ENCODE results near the gene WDFY1.
"Not testable (repeated sequence)": the region's sequence is repeated elsewhere in the genome, so short reads cannot be mapped to it uniquely, and the experiment has no call there.

WDFY1 gene

DNA sequence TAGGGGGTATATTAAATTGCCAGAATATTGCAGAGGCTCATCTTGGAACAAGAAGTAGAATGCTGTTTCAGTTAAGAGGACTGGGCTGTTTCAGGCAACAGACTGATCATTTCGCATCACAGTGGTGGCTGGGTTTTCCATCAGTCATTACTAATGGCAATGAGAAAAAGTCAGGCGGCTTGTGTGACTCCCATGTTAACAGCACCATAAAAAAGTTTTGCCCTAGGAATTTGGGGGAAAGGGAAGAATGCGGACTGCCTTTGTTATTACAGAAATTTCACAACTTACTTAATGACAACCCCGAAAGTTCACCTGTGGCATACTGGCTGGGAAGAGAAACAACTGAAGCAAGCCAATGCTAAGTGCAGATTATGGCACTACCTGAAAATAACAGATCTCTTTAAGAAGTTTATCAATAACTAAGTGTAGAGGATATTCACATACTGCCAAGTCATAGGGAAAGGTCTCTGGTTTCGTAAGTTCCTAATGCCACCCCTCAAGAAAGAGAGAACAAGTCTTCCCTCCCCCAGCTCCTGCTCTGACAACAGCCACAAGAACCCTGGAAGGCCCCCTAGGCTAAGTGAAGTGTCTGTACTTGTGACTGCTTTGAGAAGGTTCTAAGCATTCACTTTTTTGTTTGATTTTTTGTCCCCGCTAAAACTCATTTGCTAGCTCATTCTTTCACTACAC is 67.3 kb downstream of the WDFY1 start:
- TF ChIP-seq, protein P1, sequence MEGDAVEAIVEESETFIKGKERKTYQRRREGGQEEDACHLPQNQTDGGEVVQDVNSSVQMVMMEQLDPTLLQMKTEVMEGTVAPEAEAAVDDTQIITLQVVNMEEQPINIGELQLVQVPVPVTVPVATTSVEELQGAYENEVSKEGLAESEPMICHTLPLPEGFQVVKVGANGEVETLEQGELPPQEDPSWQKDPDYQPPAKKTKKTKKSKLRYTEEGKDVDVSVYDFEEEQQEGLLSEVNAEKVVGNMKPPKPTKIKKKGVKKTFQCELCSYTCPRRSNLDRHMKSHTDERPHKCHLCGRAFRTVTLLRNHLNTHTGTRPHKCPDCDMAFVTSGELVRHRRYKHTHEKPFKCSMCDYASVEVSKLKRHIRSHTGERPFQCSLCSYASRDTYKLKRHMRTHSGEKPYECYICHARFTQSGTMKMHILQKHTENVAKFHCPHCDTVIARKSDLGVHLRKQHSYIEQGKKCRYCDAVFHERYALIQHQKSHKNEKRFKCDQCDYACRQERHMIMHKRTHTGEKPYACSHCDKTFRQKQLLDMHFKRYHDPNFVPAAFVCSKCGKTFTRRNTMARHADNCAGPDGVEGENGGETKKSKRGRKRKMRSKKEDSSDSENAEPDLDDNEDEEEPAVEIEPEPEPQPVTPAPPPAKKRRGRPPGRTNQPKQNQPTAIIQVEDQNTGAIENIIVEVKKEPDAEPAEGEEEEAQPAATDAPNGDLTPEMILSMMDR (IDR thresholded peaks at IDR 0.05; ENCODE audit: low read depth, low read length, missing control alignments), result no peak
- no peak overlapping the region for H3K4me3 ChIP-seq (ENCODE audit: low read depth, low read length)
- no peak for DNase-seq (ENCODE audit: low read depth)

DNA sequence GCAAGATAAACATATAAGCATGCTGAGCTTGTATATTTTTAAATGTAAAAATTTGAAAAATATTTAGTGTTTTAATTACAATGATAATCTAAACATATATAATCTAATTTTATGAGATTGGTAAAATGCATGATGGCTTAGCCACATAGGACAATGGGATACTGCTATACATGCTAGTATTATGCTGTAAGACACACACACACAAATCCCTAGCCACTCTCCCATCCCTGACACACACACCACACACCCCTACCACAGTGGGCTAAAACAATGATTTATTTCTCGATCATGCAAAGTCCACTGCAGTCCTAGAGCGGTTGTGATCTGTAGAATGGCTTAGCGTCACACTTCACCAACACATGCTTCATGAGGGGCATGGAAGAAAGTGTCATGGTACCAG is 71.5 kb downstream of the WDFY1 start:
- H3K4me3 ChIP-seq (ENCODE audit: low read depth, low read length), result no peak overlapping the region
- DNase-seq (ENCODE audit: low read depth), result no peak
- TF ChIP-seq, protein P1 (IDR thresholded peaks at IDR 0.05; ENCODE audit: low read depth, low read length, missing control alignments), result no peak

DNA sequence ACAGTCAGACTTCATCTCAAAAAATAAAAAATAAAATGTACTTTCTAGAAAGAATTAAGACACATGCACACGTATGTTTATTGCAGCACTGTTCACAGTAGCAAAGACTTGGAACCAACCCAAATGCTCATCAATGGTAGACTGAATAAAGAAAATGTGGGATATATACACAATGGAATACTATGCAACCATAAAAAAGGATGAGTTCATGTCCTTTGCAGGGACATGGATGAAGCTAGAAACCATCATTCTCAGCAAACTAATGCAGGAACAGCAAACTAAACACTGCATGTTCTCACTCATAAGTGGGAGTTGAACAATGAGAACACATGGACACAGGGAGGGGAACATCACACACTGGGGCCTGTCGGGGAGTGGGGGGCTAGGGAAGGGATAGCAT is 72.4 kb downstream of the WDFY1 start:
- H3K4me3 ChIP-seq (ENCODE audit: low read depth, low read length); DNase-seq (ENCODE audit: low read depth): not testable (repeated sequence)

DNA sequence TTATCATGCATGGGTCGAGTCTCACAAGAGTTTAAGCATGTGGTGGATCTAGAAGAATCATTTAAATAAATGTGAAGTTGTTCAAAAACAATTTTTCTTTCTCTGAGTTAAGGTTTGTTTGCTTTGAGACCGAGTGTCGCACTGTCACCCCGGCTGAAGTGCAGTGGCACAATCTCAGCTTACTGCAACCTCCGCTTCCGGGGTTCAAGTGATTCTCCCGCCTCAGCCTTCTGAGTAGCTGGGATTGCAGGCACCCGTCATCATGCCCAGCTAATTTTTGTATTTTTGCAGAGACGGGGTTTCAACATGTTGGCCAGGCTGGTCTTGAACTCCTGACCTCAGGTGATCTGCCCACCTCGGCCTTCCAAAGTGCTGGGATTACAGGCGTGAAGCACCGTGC is 73.5 kb downstream of the WDFY1 start:
- not testable (repeated sequence) for DNase-seq (ENCODE audit: low read depth); H3K4me3 ChIP-seq (ENCODE audit: low read depth, low read length)

DNA sequence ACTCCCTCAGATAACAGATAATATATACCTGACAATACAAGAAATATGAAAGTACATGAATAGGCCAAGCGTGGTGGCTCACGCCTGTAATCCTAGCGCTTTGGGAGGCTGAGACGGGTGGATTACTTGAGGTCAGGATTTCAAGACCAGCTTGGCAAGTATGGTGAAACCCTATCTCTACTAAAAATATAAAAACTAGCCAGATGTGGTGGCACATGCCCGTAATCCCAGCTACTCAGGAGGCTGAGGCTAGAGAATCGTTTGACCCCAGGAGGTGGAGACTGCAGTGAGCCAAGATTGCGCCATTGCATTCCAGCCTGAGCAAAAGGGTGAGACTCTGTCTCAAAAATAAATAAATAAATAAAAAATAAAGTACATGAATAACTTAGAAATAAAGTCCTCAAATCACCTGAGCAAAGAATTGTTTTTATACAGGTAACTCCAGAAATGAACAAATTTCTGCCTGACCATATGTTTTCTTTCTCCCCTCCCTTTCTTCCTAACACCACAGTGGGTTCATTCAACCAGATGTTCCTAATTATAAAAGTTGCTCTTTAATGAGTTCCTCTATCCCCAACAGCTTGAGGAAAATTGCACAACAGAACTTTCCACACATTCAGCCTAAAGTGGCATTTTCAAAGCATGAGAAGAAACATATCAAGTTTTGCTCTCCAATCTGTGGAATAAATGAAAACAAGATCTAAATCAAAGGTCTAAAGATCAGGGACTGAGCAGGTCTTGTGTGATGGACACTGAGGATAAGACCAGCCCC is 74.1 kb downstream of the WDFY1 start:
- no peak overlapping the region for H3K4me3 ChIP-seq (ENCODE audit: low read depth, low read length)
- DNase-seq (ENCODE audit: low read depth), result no peak
- TF ChIP-seq, protein P1 (IDR thresholded peaks at IDR 0.05; ENCODE audit: low read depth, low read length, missing control alignments), result no peak

DNA sequence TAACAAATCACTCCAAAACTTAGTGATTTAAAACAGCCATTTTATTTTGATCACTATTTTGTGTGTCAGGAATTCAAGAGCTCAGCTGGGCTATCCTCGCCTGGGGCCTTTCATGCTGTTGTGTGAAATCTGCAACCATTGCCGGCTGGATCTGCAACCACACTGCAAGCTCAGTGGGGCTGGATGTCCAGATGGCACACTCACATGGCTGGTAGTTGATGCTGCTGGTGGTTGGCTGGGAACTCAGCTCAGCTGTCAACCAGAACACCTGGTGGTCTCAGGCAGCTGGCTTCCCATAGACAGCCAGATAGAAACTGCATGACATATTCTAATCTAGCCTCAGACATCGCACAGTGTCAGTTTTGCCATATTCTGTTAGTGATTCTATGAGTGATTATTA is 77.1 kb downstream of the WDFY1 start:
- no peak for DNase-seq (ENCODE audit: low read depth)
- no peak overlapping the region for H3K4me3 ChIP-seq (ENCODE audit: low read depth, low read length)
- TF ChIP-seq, protein P1 (IDR thresholded peaks at IDR 0.05; ENCODE audit: low read depth, low read length, missing control alignments), result no peak

DNA sequence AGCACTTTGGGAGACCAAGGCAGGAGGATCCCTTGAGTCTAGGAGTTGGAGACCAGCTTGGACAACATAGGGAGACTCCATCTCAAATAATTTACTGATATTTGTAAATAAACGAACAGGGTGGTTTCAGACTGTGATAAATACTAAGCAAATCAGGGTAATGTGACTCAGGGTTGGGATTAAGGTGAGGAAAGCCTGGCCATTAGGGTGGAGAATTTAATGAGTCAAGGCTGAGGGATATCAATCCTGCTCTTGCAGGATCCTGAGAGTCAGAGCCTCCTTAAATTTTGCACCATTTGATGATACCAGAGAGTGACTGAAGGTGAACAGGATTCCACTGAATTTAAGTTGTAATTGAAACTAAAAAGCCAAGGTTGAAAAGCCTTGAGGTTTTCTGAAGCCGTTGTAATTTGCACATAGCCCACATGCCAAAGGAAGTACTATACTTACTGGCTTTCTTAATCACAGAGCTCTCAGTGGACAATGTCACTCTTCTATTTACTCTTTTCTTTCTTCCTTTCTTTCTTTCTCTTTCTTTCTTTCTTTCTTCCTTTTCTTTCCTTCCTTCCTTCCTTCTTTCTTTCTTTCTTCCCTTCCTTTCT is 79.1 kb downstream of the WDFY1 start:
- TF ChIP-seq, protein P1 (IDR thresholded peaks at IDR 0.05; ENCODE audit: low read depth, low read length, missing control alignments), result no peak
- no peak for DNase-seq (ENCODE audit: low read depth)

DNA sequence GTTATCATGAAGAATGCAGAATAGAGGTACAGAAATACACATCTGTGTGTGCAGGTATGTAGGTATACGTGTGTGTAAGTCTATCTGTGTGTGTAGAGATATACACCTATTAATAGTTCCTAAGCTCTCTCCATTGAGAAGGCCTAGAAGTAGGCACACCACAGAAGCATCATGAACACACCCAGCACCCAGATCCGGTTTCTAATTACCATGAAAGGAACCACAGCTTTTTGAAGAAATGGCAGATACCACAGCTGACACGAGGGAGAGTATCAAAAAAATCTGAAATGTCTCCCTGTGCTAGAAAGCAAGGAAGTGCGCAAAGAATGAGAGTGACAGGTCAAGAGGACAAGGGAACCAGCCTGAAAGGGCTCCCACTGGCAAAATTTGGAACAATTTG is 80.0 kb downstream of the WDFY1 start:
- no peak overlapping the region for H3K4me3 ChIP-seq (ENCODE audit: low read depth, low read length)
- DNase-seq (ENCODE audit: low read depth), result no peak
- TF ChIP-seq, protein P1 (IDR thresholded peaks at IDR 0.05; ENCODE audit: low read depth, low read length, missing control alignments), result no peak

More for the DNA sequence above, 79.1 kb downstream of the WDFY1 start:
- H3K4me3 ChIP-seq (ENCODE audit: low read depth, low read length), result no peak overlapping the region

Data from GM12864 (cell line).